ENCODE results near the gene CIB1. TPM values are rescaled to one million over a fixed set of nuclear protein-coding genes. Genes with fewer than 3 reads are reported as not detected.
"Not testable (repeated sequence)": the region's sequence is repeated elsewhere in the genome, so short reads cannot be mapped to it uniquely, and the experiment has no call there.

The CIB1 gene
- total RNA-seq, 6 experiments from 2014 or later = 43.4 to 83.0 (median 51.0) TPM

- no peak for ATAC-seq
- WGBS (ENCODE audit: insufficient coverage, low coverage, low lambda C conversion rate, missing lambda C conversion rate) = 57% methylated on average over 1 of the region's 3 CpGs
- no peak for DNase-seq
- Histone ChIP-seq H3K27ac (peak overlapping the region; percentile 50 to 71 (median 56)), H3K4me3 (no peak overlapping the region), H3K27me3 (no peaks in the 10 kb centered on the region), H3K4me1 (peaks cover 0 to 72% (median 22%) of the 10 kb centered on the region in 4 donors), H3K9me3 (no peaks in the 10 kb centered on the region), H3K36me3 (no peaks in the 10 kb centered on the region)
- no peak for TF ChIP-seq CTCF (IDR thresholded peaks at IDR 0.05)
- TF ChIP-seq POLR2A (IDR thresholded peaks at IDR 0.05) = no peak
- intact Hi-C loops (cut with DNase I) = no loop called here
Measured at GRCh38 chr15:90191344-90191687, 42.4 kb downstream of the CIB1 start.

- intact Hi-C loops (cut with DNase I) = no loop called here
- no peak for DNase-seq
- Histone ChIP-seq H3K4me1 (peaks cover 0 to 77% (median 23%) of the 10 kb centered on the region in 4 donors), H3K4me3 (no peak overlapping the region), H3K27ac (peak overlapping the region; percentile 50 to 71 (median 56)), H3K9me3 (no peaks in the 10 kb centered on the region), H3K36me3 (no peaks in the 10 kb centered on the region), H3K27me3 (no peaks in the 10 kb centered on the region)
- WGBS (ENCODE audit: insufficient coverage, low coverage, low lambda C conversion rate, missing lambda C conversion rate) = 90% methylated on average over 2 of the region's 10 CpGs
- TF ChIP-seq POLR2A (IDR thresholded peaks at IDR 0.05) = no peak
- no peak for TF ChIP-seq CTCF (IDR thresholded peaks at IDR 0.05)
- no peak for ATAC-seq
Measured at GRCh38 chr15:90190606-90191343, 43.0 kb downstream of the CIB1 start.

- intact Hi-C loops (cut with DNase I) = no loop called here
- 66% methylated on average over 2 of the region's 10 CpGs for WGBS (ENCODE audit: insufficient coverage, low coverage, low lambda C conversion rate, missing lambda C conversion rate)
- DNase-seq (no peak), ATAC-seq (no peak)
- Histone ChIP-seq H3K36me3 (no peaks in the 10 kb centered on the region), H3K4me1 (peaks cover 0 to 78% (median 23%) of the 10 kb centered on the region in 4 donors), H3K9me3 (no peaks in the 10 kb centered on the region), H3K27ac (peak overlapping the region in 1 of 3 donors; percentile 71), H3K27me3 (no peaks in the 10 kb centered on the region), H3K4me3 (no peak overlapping the region)
- TF ChIP-seq CTCF (IDR thresholded peaks at IDR 0.05) (no peak), POLR2A (IDR thresholded peaks at IDR 0.05) (no peak)
Measured at GRCh38 chr15:90189781-90190467, 43.8 kb downstream of the CIB1 start.

- 69% methylated on average over 8 of the region's 8 CpGs for WGBS (ENCODE audit: insufficient coverage, low coverage, low lambda C conversion rate, missing lambda C conversion rate)
- H3K27ac ChIP-seq = peak overlapping the region in 1 of 3 donors; percentile 71
- no peaks in the 10 kb centered on the region for H3K36me3 ChIP-seq
- TF ChIP-seq POLR2A (IDR thresholded peaks at IDR 0.05) = no peak
- no peak for TF ChIP-seq CTCF (IDR thresholded peaks at IDR 0.05)
- H3K27me3 ChIP-seq = no peaks in the 10 kb centered on the region
- intact Hi-C loops (cut with DNase I) = no loop called here
- H3K9me3 ChIP-seq = no peaks in the 10 kb centered on the region
- DNase-seq (no peak), ATAC-seq (no peak)
- H3K4me3 ChIP-seq = no peak overlapping the region
- H3K4me1 ChIP-seq = peaks cover 0 to 70% (median 23%) of the 10 kb centered on the region in 4 donors
Measured at GRCh38 chr15:90188914-90189748, 44.6 kb downstream of the CIB1 start.

- H3K4me1 ChIP-seq = peaks cover 0 to 68% (median 24%) of the 10 kb centered on the region in 4 donors
- H3K27ac ChIP-seq; DNase-seq; H3K36me3 ChIP-seq; intact Hi-C loops (cut with DNase I); H3K4me3 ChIP-seq; H3K9me3 ChIP-seq; H3K27me3 ChIP-seq; ATAC-seq: not testable (repeated sequence)
- 90% methylated on average over 3 of the region's 7 CpGs for WGBS (ENCODE audit: insufficient coverage, low coverage, low lambda C conversion rate, missing lambda C conversion rate)
Measured at GRCh38 chr15:90188065-90188464, 45.7 kb downstream of the CIB1 start.

Data from right lobe of liver (tissue), 6 donors.